CD4-positive, alpha-beta T cell treated with Interleukin-17A for 1 hour (primary cell): ENCODE data around the gene PPP1R9B.

Experiments
- DNase-seq: peaks from one replicate; pipeline ENCODE4 v3.0.0-alpha.2; 2020

PPP1R9B gene

GRCh38 chr17:50139950-50140885 lies 10.3 kb downstream of the PPP1R9B start:
- peak; percentile 85 for DNase-seq

GRCh38 chr17:50139185-50139783 lies 11.2 kb downstream of the PPP1R9B start:
- DNase-seq: no peak

GRCh38 chr17:50137042-50137441 lies 13.4 kb downstream of the PPP1R9B start:
- no peak for DNase-seq

- no peak for DNase-seq
Measured at GRCh38 chr17:50136096-50136687, 14.3 kb downstream of the PPP1R9B start.

- no peak for DNase-seq
Measured at GRCh38 chr17:50135316-50136095, 15.0 kb downstream of the PPP1R9B start.

- no peak for DNase-seq
Measured at GRCh38 chr17:50134206-50135110, 16.0 kb downstream of the PPP1R9B start.

- DNase-seq: no peak
Measured at GRCh38 chr17:50133769-50134099, 16.7 kb downstream of the PPP1R9B start.

GRCh38 chr17:50133028-50133768 lies 17.3 kb downstream of the PPP1R9B start:
- no peak for DNase-seq

- no peak for DNase-seq
Measured at GRCh38 chr17:50132104-50132794, 18.2 kb downstream of the PPP1R9B start.

- no peak for DNase-seq
Measured at GRCh38 chr17:50130559-50131305, 19.7 kb downstream of the PPP1R9B start.

- DNase-seq: peak; percentile 70
Measured at GRCh38 chr17:50129728-50130558, 20.5 kb downstream of the PPP1R9B start, which contains the start of gene SAMD14. TSS of gene SAMD14 (minus strand) at chr17:50130160. CDS start at chr17:50124959, 5,201 bp downstream.

- DNase-seq: no peak
Measured at GRCh38 chr17:50129353-50129727, 21.1 kb downstream of the PPP1R9B start.

GRCh38 chr17:50128441-50129352 lies 21.8 kb downstream of the PPP1R9B start:
- no peak for DNase-seq

GRCh38 chr17:50127697-50128361 lies 22.6 kb downstream of the PPP1R9B start:
- DNase-seq: no peak

- no peak for DNase-seq
Measured at GRCh38 chr17:50125420-50125997, 25.0 kb downstream of the PPP1R9B start.

GRCh38 chr17:50123649-50124349 lies 26.7 kb downstream of the PPP1R9B start:
- no peak for DNase-seq
